A549 (cell line): ENCODE data around the gene MEIOC. TPM values are rescaled to one million over a fixed set of nuclear protein-coding genes. Genes with fewer than 3 reads are reported as not detected.
A peak's percentile ranks its signal among the peaks of the same experiment; 100 is the strongest.

Experiments
- ATAC-seq, 2 experiments: fragments of 200-7000 bp in 1 of 2; fragments of >200 bp in 1 of 2; cut with Nextera tagmentation in 1 of 2; cut with Tn5 transposase in 1 of 2; 3 replicates each; pipeline versions ENCODE4 v1.8.0 to v1.9.1; 2018 to 2020; ENCODE audit warnings: mild to moderate bottlenecking in 1 of 2, moderate library complexity in 1 of 2
- CTCF ChIA-PET: fragments of 300-600 bp; sonication (Branson Sonifier 250); formaldehyde crosslinking; extraction: SDS; loops from one replicate; lab custom pipeline; 2021; ENCODE audit warnings: antibody characterized with exemption, inconsistent platforms; lab: Yijun Ruan, JAX
- POLR2A ChIA-PET: fragments of 350-600 bp; formaldehyde crosslinking; extraction: SDS; loops from one replicate; lab custom pipeline; 2021; ENCODE audit warnings: antibody characterized with exemption, inconsistent platforms; lab: Yijun Ruan, JAX
- DNase-seq, 2 experiments: peaks; one replicate each; pipeline versions ENCODE4 v3.0.0 to v3.0.0-alpha.2; 2011 to 2016; ENCODE audit warnings: low read depth in 1 of 2, low spot score in 1 of 2
- FAIRE-seq: peaks from 2 replicates; lab custom pipeline; 2011; peaks lifted over from hg19 to GRCh38; lab: Jason Lieb, UNC
- H3K27ac ChIP-seq, 2 experiments: fragments of >200 bp; sonication (Bioruptor Twin); formaldehyde crosslinking; 3 replicates each; pipeline ENCODE4 v1.5.1; 2016 to 2017
- H3K4me1 ChIP-seq: fragments of >200 bp; sonication (Bioruptor Twin); formaldehyde crosslinking; 3 replicates; pipeline ENCODE4 v1.6.1; 2016
- H3K4me2 ChIP-seq: fragments of >200 bp; sonication (Bioruptor Twin); formaldehyde crosslinking; 3 replicates; pipeline ENCODE4 v1.6.1; 2016
- H3K4me3 ChIP-seq: fragments of >200 bp; sonication (Bioruptor Twin); formaldehyde crosslinking; 3 replicates; pipeline ENCODE4 v1.5.1; 2016
- H3K9me3 ChIP-seq: fragments of >200 bp; sonication (Bioruptor Twin); formaldehyde crosslinking; 3 replicates; pipeline ENCODE4 v1.6.1; 2016
- ATOH8 ChIP-seq: fragments of 250-450 bp; sonication (Bioruptor Pico); IDR thresholded peaks from 2 replicates; pipeline ENCODE4 v1.5.0; 2020; ENCODE audit warnings: low read depth, mild to moderate bottlenecking, moderate library complexity
- CBX2 ChIP-seq: fragments of 200-600 bp; sonication (generic); IDR thresholded peaks from 2 replicates; pipeline ENCODE4 v1.6.1; 2016; ENCODE audit warnings: low read depth, mild to moderate bottlenecking, borderline replicate concordance
- CBX8 ChIP-seq: fragments of 200-600 bp; sonication (generic); IDR thresholded peaks from 2 replicates; pipeline ENCODE4 v1.6.1; 2016
- CHD2 ChIP-seq: fragments of 150-350 bp; IDR thresholded peaks from 2 replicates; pipeline ENCODE4 v1.6.1; 2014; ENCODE audit warnings: low read length; ENCODE audit not compliant: partially characterized antibody
- CHD4 ChIP-seq: fragments of 200-600 bp; sonication (generic); IDR thresholded peaks from 2 replicates; pipeline ENCODE4 v1.6.1; 2016; ENCODE audit warnings: antibody characterized with exemption, mild to moderate bottlenecking, borderline replicate concordance
- EHMT2 ChIP-seq: fragments of 200-600 bp; sonication (generic); IDR thresholded peaks from 2 replicates; pipeline ENCODE4 v1.6.1; 2016; ENCODE audit warnings: antibody characterized with exemption, low read depth, mild to moderate bottlenecking, moderate library complexity
- EP300 ChIP-seq, 2 experiments: fragments of >200 bp; sonication (Bioruptor Twin); formaldehyde crosslinking; IDR thresholded peaks; 2 replicates in 1 of 2; 3 replicates in 1 of 2; pipeline ENCODE4 v1.6.1; 2016 to 2017
- FOSL2 ChIP-seq, 2 experiments: fragments of 450-650 bp in 1 of 2; fragments of >200 bp in 1 of 2; sonication (Bioruptor Twin) in 1 of 2; formaldehyde crosslinking; IDR thresholded peaks; 2 replicates each; pipeline versions ENCODE4 v1.5.0 to v1.6.1; 2016 to 2020; ENCODE audit warnings: mild to moderate bottlenecking in 1 of 2, moderate library complexity in 1 of 2
- FOXS1 ChIP-seq: fragments of 250-450 bp; sonication (Bioruptor Pico); IDR thresholded peaks from 2 replicates; pipeline ENCODE4 v1.5.0; 2020; ENCODE audit warnings: mild to moderate bottlenecking, moderate library complexity
- HDAC2 ChIP-seq: fragments of 200-600 bp; sonication (generic); IDR thresholded peaks from 2 replicates; pipeline ENCODE4 v1.6.1; 2016
- HOXA7 ChIP-seq: fragments of 250-450 bp; sonication (Bioruptor Pico); IDR thresholded peaks from 2 replicates; pipeline ENCODE4 v1.5.0; 2020; ENCODE audit warnings: mild to moderate bottlenecking, moderate library complexity
- HOXB5 ChIP-seq: fragments of 250-450 bp; sonication (Bioruptor Pico); IDR thresholded peaks from 2 replicates; pipeline ENCODE4 v1.5.0; 2020; ENCODE audit warnings: mild to moderate bottlenecking, moderate library complexity
- JUN ChIP-seq, 2 experiments: fragments of >200 bp; sonication (Bioruptor Twin); formaldehyde crosslinking; IDR thresholded peaks; 2 replicates in 1 of 2; 3 replicates in 1 of 2; pipeline ENCODE4 v1.6.1; 2016 to 2017
- JUNB ChIP-seq: fragments of >200 bp; sonication (Bioruptor Twin); formaldehyde crosslinking; IDR thresholded peaks from 2 replicates; pipeline ENCODE4 v1.6.1; 2016
- KDM1A ChIP-seq: fragments of 200-600 bp; sonication (generic); IDR thresholded peaks from 2 replicates; pipeline ENCODE4 v1.6.1; 2016; ENCODE audit warnings: low read depth, mild to moderate bottlenecking
- MAFK ChIP-seq: fragments of 450-650 bp; IDR thresholded peaks from 2 replicates; pipeline ENCODE4 v1.6.1; 2014; ENCODE audit not compliant: partially characterized antibody
- MAZ ChIP-seq: fragments of 150-350 bp; IDR thresholded peaks from 2 replicates; pipeline ENCODE4 v1.6.1; 2014; ENCODE audit warnings: antibody characterized with exemption, low read depth, low read length, borderline replicate concordance
- MYC ChIP-seq: IDR thresholded peaks from 2 replicates; pipeline ENCODE4 v1.6.1; 2012; ENCODE audit warnings: mild to moderate bottlenecking, inconsistent platforms, low read length, improper control_type of control experiment, borderline replicate concordance
- NR3C1 ChIP-seq: fragments of >200 bp; sonication (Bioruptor Twin); formaldehyde crosslinking; IDR thresholded peaks from 3 replicates; pipeline ENCODE4 v1.6.1; 2017
- PHF8 ChIP-seq: fragments of 200-600 bp; sonication (generic); IDR thresholded peaks from 2 replicates; pipeline ENCODE4 v1.6.1; 2016; ENCODE audit warnings: low read depth, mild to moderate bottlenecking, antibody characterized with exemption, moderate library complexity, borderline replicate concordance
- RARB ChIP-seq: fragments of 250-450 bp; sonication (Bioruptor Pico); IDR thresholded peaks from 2 replicates; pipeline ENCODE4 v1.8.0; 2021; ENCODE audit warnings: mild to moderate bottlenecking, moderate library complexity
- RCOR1 ChIP-seq: fragments of 150-350 bp; IDR thresholded peaks from 2 replicates; pipeline ENCODE4 v1.6.1; 2014; ENCODE audit warnings: antibody characterized with exemption, low read length, low read depth
- SMC3 ChIP-seq: fragments of >200 bp; sonication (Bioruptor Twin); formaldehyde crosslinking; IDR thresholded peaks from 3 replicates; pipeline ENCODE4 v1.6.1; 2018; ENCODE audit warnings: inconsistent platforms
- SREBF2 ChIP-seq: fragments of 450-650 bp; IDR thresholded peaks from 2 replicates; pipeline ENCODE4 v1.6.1; 2014; ENCODE audit warnings: mild to moderate bottlenecking, moderate library complexity
- ZFP36 ChIP-seq: fragments of 450-650 bp; IDR thresholded peaks from 2 replicates; pipeline ENCODE4 v1.6.1; 2014; ENCODE audit warnings: borderline replicate concordance; ENCODE audit not compliant: partially characterized antibody
- WGBS: methylation state at CpG from one replicate; pipeline ENCODE4 v1.1.6; 2017; ENCODE audit errors: missing lambda C conversion rate; 5-methylcytosine and 5-hydroxymethylcytosine counted together
- polyA plus RNA-seq, 4 experiments: library from polyadenylated mRNA; depleted of rRNA in 3 of 4; stranded (reverse); fragments of >200 nt; fragmentation: RNase III in 1 of 4; extraction: RNeasy Plus Mini Kit Qiagen cat#74134 plus additional on column Dnase treatment in 1 of 4; gene quantifications; 2 replicates in 3 of 4; 3 replicates in 1 of 4; pipeline ENCODE4 v1.2.3, GENCODE V29; 2011 to 2017
- TF ChIP-seq, protein P1 (sequence below): fragments of >200 bp; sonication (Bioruptor Twin); formaldehyde crosslinking; IDR thresholded peaks from 2 replicates; pipeline ENCODE4 v1.6.1; 2016
- TF ChIP-seq, protein P2 (sequence below): fragments of 450-650 bp; IDR thresholded peaks from 2 replicates; pipeline ENCODE4 v1.6.1; 2014; ENCODE audit warnings: antibody characterized with exemption
- TF ChIP-seq, protein P3 (sequence below): fragments of 250-450 bp; sonication (Bioruptor Pico); IDR thresholded peaks from 2 replicates; pipeline ENCODE4 v1.5.0; 2021; ENCODE audit warnings: mild to moderate bottlenecking, moderate library complexity, borderline replicate concordance

Gene MEIOC
- polyA plus RNA-seq, 2 of the 4 experiments (the other 2 are of a cell fraction), result 5.9 to 18.2 TPM

DNA sequence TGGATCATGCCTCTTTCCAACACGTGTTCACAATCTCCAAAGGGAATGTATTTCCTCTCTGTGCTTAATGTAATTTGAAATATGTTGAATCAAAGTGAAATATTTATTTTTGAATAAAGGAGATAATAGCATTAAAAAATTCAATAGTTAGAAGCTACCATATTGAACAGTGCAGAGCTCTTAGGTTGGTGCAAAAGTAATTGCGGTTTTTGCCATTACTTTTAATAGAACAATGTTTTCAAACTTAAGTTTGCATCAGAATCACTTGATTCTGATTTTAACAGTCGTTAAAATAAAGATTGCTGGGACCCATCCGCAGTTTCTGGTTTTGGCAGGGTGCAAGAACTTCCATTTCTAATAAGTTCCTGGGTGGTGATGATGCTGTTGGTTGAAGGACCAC is 10.0 kb upstream of the MEIOC start:
- FAIRE-seq (no peak), ATAC-seq (no peak)
- WGBS, result 60% methylated on average over 4 of the region's 4 CpGs
- POLR2A ChIA-PET, result interaction anchor here (0.7 kb wide), 1 partner anchor 119 kb away, joined by 3 read pairs; no protein-coding TSS in a partner anchor
- TF ChIP-seq MAFK (no peak), MAZ (no peak), SREBF2 (no peak), HOXA7 (CRISPR knock-in tag) (no peak), CBX2 (no peak), HDAC2 (no peak), ZFP36 (no peak), EP300 (IDR thresholded peaks at IDR 0.05) (no peak), PHF8 (no peak), KDM1A (no peak), FOSL2 (IDR thresholded peaks at IDR 0.05) (no peak), FOSL2 (CRISPR knock-in tag; IDR thresholded peaks at IDR 0.05) (no peak), JUNB (no peak)
- TF ChIP-seq, protein P1, sequence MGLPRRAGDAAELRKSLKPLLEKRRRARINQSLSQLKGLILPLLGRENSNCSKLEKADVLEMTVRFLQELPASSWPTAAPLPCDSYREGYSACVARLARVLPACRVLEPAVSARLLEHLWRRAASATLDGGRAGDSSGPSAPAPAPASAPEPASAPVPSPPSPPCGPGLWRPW, result no peak
- TF ChIP-seq, all 56 proteins: peak for 0
- CTCF ChIA-PET, result interaction anchor here (0.6 to 5.4 kb wide), 10 partner anchors 9 to 436 kb away, joined by 3 to 43 read pairs (median 4); partner anchors contain the start of gene MEIOC
- no peaks in the 10 kb centered on the region for H3K4me1 ChIP-seq
- DNase-seq, result no peak
- H3K9me3 ChIP-seq, result no peaks in the 10 kb centered on the region
- no peak overlapping the region for H3K4me3 ChIP-seq
- no peak overlapping the region for H3K27ac ChIP-seq
- H3K4me2 ChIP-seq, result no peak overlapping the region

GRCh38 chr17:44647736-44648135 is 8.5 kb upstream of the MEIOC start:
- ATAC-seq, result no peak
- Histone ChIP-seq H3K4me3 (no peak overlapping the region), H3K4me1 (no peaks in the 10 kb centered on the region), H3K9me3 (no peaks in the 10 kb centered on the region), H3K27ac (no peak overlapping the region), H3K4me2 (no peak overlapping the region)
- no peak for FAIRE-seq
- ChIA-PET CTCF (interaction anchor here (0.6 to 5.4 kb wide), 8 partner anchors 8 to 346 kb away, joined by 3 to 26 read pairs (median 4); partner anchors contain the start of gene MEIOC), POLR2A (interaction anchor here (0.7 kb wide), 1 partner anchor 499 kb away, joined by 5 read pairs; no protein-coding TSS in a partner anchor)
- DNase-seq, result no peak
- no peak for TF ChIP-seq NR3C1
- no peak for TF ChIP-seq EHMT2
- TF ChIP-seq JUNB, result no peak
- TF ChIP-seq MAFK, result no peak
- no peak for TF ChIP-seq CBX8

DNA sequence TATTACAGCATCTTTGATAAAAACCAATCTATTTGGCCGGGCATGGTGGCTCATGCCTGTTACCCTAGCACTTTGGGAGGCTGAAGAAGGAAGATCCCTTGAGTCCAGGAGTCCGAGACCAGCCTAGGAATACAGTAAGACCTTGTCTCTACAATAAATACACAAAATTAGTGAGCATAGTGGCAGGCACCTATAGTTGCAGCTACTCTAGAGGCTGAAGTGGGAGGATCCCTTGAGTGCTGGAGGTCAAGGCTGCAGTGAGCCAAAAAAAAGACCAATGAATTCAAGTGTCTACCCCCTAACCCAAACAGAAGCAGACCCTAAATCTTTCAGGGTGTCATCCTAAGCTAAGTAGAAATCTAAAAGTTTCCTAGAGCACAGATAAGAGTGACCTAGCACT is 7.3 kb upstream of the MEIOC start:
- TF ChIP-seq MAZ (no peak), CHD4 (no peak), HOXB5 (CRISPR knock-in tag) (no peak), KDM1A (no peak), MYC (no peak), RARB (CRISPR knock-in tag) (no peak), RCOR1 (no peak), MAFK (no peak), SMC3 (no peak), CHD2 (no peak), FOXS1 (no peak), ATOH8 (CRISPR knock-in tag) (no peak), JUN (IDR thresholded peaks at IDR 0.05) (no peak)
- TF ChIP-seq, protein P2, sequence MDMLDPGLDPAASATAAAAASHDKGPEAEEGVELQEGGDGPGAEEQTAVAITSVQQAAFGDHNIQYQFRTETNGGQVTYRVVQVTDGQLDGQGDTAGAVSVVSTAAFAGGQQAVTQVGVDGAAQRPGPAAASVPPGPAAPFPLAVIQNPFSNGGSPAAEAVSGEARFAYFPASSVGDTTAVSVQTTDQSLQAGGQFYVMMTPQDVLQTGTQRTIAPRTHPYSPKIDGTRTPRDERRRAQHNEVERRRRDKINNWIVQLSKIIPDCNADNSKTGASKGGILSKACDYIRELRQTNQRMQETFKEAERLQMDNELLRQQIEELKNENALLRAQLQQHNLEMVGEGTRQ, result no peak
- TF ChIP-seq, protein P3, sequence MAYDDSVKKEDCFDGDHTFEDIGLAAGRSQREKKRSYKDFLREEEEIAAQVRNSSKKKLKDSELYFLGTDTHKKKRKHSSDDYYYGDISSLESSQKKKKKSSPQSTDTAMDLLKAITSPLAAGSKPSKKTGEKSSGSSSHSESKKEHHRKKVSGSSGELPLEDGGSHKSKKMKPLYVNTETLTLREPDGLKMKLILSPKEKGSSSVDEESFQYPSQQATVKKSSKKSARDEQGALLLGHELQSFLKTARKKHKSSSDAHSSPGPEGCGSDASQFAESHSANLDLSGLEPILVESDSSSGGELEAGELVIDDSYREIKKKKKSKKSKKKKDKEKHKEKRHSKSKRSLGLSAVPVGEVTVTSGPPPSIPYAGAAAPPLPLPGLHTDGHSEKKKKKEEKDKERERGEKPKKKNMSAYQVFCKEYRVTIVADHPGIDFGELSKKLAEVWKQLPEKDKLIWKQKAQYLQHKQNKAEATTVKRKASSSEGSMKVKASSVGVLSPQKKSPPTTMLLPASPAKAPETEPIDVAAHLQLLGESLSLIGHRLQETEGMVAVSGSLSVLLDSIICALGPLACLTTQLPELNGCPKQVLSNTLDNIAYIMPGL (CRISPR knock-in tag), result no peak
- 37% methylated on average over 2 of the region's 2 CpGs for WGBS
- DNase-seq (no peak), FAIRE-seq (no peak), ATAC-seq (peak; percentile 51 to 54; a peak in 2 of 6 replicates)
- no peaks in the 10 kb centered on the region for H3K4me1 ChIP-seq
- H3K9me3 ChIP-seq, result no peaks in the 10 kb centered on the region
- no peak overlapping the region for H3K4me2 ChIP-seq
- no peak overlapping the region for H3K4me3 ChIP-seq
- CTCF ChIA-PET, result interaction anchor here (0.8 to 2.5 kb wide), 3 partner anchors 12 to 125 kb away, joined by 3 to 15 read pairs (median 7); no protein-coding TSS in a partner anchor
- H3K27ac ChIP-seq, result no peak overlapping the region
- POLR2A ChIA-PET, result interaction anchor here (0.7 kb wide), 1 partner anchor 1624 kb away, joined by 3 read pairs; no protein-coding TSS in a partner anchor
